ENCODE measurements around the gene KIF19. TPM values are rescaled to one million over a fixed set of nuclear protein-coding genes. Genes with fewer than 3 reads are reported as not detected.

Gene KIF19
- total and polyA plus RNA-seq, 8 donors = 0.20 to 44.3 (median 0.58) TPM; not detected in 3

DNA sequence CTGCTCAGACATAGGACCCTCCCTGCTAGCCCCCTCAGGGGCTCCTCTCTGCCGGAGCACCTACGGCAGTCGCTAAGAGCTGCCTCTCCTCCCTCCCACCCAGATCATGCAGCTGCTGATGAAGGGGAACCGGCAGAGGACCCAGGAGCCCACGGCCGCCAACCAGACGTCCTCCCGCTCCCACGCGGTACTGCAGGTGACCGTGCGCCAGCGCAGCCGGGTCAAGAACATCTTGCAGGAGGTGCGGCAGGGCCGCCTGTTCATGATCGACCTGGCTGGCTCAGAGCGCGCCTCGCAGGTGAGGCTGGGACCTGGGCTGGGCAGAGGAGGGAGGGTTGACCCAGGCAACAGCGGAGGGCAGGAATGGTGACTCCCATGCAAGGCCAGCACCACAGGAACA, 18.6 kb downstream of the KIF19 start:
- 62 to 77% (median 70%) methylated on average over 13 to 21 of the region's 21 CpGs for WGBS, 5 donors
- Histone ChIP-seq H3K27me3 (peaks cover 0 to 91% (median 19%) of the 10 kb centered on the region in 3 donors), H3K4me1 (no peaks in the 10 kb centered on the region), H3K4me3 (no peak overlapping the region), H3K27ac (no peak overlapping the region), H3K9me3 (no peaks in the 10 kb centered on the region), H3K36me3 (no peaks in the 10 kb centered on the region)
- DNase-seq = no peak
- intact Hi-C loops (cut with DNase I; ENCODE audit: low total_unique reads) = no loop called here
- TF ChIP-seq POLR2A (IDR thresholded peaks at IDR 0.05) (no peak), POLR2AphosphoS5 (IDR thresholded peaks at IDR 0.05) (no peak), EP300 (IDR thresholded peaks at IDR 0.05) (no peak)
- TF ChIP-seq, protein P1, sequence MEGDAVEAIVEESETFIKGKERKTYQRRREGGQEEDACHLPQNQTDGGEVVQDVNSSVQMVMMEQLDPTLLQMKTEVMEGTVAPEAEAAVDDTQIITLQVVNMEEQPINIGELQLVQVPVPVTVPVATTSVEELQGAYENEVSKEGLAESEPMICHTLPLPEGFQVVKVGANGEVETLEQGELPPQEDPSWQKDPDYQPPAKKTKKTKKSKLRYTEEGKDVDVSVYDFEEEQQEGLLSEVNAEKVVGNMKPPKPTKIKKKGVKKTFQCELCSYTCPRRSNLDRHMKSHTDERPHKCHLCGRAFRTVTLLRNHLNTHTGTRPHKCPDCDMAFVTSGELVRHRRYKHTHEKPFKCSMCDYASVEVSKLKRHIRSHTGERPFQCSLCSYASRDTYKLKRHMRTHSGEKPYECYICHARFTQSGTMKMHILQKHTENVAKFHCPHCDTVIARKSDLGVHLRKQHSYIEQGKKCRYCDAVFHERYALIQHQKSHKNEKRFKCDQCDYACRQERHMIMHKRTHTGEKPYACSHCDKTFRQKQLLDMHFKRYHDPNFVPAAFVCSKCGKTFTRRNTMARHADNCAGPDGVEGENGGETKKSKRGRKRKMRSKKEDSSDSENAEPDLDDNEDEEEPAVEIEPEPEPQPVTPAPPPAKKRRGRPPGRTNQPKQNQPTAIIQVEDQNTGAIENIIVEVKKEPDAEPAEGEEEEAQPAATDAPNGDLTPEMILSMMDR (IDR thresholded peaks at IDR 0.05) = no peak

DNA sequence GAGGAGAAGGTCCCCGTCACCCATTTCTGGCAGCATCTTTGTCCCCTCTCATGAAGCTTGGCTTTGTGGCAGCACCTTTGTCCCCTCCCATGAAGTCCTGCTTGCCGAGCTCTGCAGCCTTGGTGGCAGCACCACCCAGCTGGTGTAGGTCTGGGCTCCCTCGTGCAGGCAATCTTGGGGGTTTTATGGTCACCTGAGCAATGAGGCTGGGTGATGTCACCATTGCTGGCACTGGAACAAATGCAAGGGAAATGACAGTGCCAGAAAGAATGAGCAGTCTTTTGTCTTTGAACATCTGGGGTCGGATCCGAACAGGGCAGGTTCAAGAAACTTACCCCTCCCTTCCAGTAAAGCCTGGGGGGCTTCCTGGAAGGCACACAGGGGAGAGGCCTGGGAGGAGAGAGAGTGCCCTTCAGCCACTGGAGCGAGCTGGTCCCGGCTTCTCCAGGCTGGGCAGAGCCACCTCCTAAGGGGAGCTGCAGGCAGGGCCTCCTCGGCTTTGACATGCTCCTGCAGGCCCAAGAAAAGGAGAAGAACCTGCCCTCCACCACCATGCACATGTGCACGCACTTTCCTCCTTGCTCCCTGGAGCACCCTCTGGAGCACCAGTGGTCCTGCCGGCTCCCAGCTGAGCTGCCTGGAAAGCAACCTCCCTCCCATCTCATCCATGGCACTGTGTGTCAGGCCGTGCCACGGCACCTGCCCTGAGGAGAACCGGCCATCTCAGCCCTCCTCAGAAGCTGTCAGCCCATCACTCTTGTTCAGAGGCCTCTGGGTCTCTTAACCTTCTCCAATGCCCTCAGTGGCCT, 19.6 kb downstream of the KIF19 start:
- no peaks in the 10 kb centered on the region for H3K36me3 ChIP-seq
- peaks cover 0 to 91% (median 25%) of the 10 kb centered on the region in 3 donors for H3K27me3 ChIP-seq
- H3K4me1 ChIP-seq = no peaks in the 10 kb centered on the region
- 71 to 91% (median 76%) methylated on average over 8 to 13 of the region's 13 CpGs for WGBS, 5 donors
- DNase-seq = no peak
- no peak overlapping the region for H3K4me3 ChIP-seq
- intact Hi-C loops (cut with DNase I; ENCODE audit: low total_unique reads) = no loop called here
- H3K27ac ChIP-seq = no peak overlapping the region
- no peaks in the 10 kb centered on the region for H3K9me3 ChIP-seq
- TF ChIP-seq EP300 (IDR thresholded peaks at IDR 0.05) = no peak
- TF ChIP-seq, protein P1 (IDR thresholded peaks at IDR 0.05) = no peak
- TF ChIP-seq POLR2AphosphoS5 (IDR thresholded peaks at IDR 0.05) = no peak
- TF ChIP-seq POLR2A (IDR thresholded peaks at IDR 0.05) = no peak

DNA sequence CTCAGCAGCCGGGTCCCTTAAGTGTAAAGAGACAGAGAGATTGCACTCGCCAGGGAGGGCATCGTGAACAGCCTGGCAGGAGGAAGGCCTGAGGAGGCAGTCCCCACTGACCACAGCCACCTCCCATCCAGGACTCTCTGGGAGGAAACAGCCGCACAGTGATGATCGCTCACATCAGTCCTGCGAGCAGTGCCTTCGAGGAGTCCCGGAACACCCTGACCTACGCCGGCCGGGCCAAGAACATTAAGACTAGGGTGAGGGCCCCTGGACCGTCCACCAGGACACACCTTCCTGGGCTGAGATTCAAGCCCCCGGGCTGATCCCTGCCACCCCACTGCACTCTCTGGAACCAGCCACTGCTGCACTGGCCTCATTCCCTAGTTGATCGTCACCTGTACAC, 21.6 kb downstream of the KIF19 start:
- Histone ChIP-seq H3K9me3 (no peaks in the 10 kb centered on the region), H3K36me3 (no peaks in the 10 kb centered on the region), H3K27me3 (peaks cover 2 to 91% (median 36%) of the 10 kb centered on the region in 3 donors), H3K4me1 (peaks cover 0 to 8% (median 3%) of the 10 kb centered on the region in 4 donors), H3K27ac (no peak overlapping the region), H3K4me3 (no peak overlapping the region)
- no peak for DNase-seq
- 77 to 84% (median 82%) methylated on average over 12 to 14 of the region's 14 CpGs for WGBS, 5 donors
- intact Hi-C loops (cut with DNase I; ENCODE audit: low total_unique reads) = no loop called here
- TF ChIP-seq POLR2AphosphoS5 (IDR thresholded peaks at IDR 0.05) (no peak), POLR2A (IDR thresholded peaks at IDR 0.05) (no peak), EP300 (IDR thresholded peaks at IDR 0.05) (no peak)
- TF ChIP-seq, protein P1 (IDR thresholded peaks at IDR 0.05) = no peak

DNA sequence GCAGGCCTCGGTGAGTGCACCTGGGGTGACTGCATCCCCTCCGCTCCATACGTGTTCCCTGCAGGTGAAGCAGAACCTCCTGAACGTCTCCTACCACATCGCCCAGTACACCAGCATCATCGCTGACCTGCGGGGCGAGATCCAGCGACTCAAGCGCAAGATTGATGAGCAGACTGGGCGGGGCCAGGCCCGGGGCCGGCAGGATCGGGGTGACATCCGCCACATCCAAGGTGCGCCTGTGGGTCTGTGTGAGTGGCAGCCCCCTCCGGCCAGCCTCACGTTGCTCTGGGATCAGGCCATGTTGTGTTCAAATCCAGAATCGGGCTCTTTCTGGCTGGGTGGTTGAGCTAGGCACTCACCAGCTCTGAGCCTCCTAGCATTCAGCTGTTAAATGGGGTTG, 23.1 kb downstream of the KIF19 start:
- H3K4me1 ChIP-seq = peaks cover 0 to 11% (median 3%) of the 10 kb centered on the region in 4 donors
- TF ChIP-seq EP300 (IDR thresholded peaks at IDR 0.05) (no peak), POLR2AphosphoS5 (IDR thresholded peaks at IDR 0.05) (no peak), POLR2A (IDR thresholded peaks at IDR 0.05) (no peak)
- TF ChIP-seq, protein P1 (IDR thresholded peaks at IDR 0.05) = no peak
- H3K9me3 ChIP-seq = no peaks in the 10 kb centered on the region
- H3K4me3 ChIP-seq = no peak overlapping the region
- intact Hi-C loops (cut with DNase I; ENCODE audit: low total_unique reads) = no loop called here
- 57 to 70% (median 60%) methylated on average over 6 to 19 of the region's 19 CpGs for WGBS, 5 donors
- no peak overlapping the region for H3K27ac ChIP-seq
- H3K36me3 ChIP-seq = no peaks in the 10 kb centered on the region
- peaks cover 8 to 91% (median 44%) of the 10 kb centered on the region in 3 donors for H3K27me3 ChIP-seq
- DNase-seq = no peak

All from stomach (tissue), 9 donors.